ENCODE measurements around the gene HM13.
A peak's percentile ranks its signal among the peaks of the same experiment; 100 is the strongest.
"Not testable (repeated sequence)": the region's sequence is repeated elsewhere in the genome, so short reads cannot be mapped to it uniquely, and the experiment has no call there.

Gene HM13

DNA sequence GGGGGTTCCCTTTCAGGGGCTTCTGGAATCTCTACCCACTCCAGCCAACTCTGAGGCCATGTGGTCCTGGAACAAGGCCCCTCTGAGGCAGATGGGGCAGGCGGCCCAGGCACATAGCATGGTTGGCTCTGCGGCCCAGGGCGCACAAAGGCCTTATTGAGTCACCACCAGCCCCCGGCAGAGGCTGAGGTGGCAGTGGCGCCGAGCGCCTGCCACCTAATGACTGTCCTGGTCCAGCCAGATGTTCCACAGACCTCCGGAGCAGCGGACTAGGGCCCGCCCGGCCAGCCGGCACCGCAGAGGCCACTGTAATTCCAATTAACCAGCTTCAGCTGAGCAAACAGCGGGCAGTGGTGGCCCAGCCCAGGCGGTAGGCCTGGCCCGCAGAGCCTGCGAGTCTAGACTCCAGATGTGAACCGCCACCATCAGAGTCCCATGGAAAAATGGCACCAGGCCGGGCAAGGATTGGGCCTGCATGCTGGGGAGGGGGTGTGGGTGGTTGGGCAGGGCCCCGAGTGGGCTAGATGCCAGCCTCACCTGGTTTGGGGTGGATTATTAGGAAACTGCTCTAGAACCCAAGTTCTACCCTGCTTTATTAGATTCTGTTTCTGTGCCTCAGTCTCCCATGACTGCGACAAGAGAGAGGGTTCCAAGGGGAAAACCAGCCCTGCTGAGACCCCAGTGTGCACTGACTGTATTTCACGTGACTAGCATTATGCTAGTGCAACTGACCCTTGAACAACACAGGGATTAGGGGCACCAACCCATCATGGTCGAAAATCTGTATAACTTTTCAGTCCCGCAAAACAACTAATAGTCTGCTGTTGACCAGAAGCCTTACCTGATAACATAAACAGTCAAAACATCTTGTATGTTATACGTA is 56.7 kb downstream of the HM13 start:
- H3K27ac ChIP-seq = peak overlapping the region; percentile 81

DNA sequence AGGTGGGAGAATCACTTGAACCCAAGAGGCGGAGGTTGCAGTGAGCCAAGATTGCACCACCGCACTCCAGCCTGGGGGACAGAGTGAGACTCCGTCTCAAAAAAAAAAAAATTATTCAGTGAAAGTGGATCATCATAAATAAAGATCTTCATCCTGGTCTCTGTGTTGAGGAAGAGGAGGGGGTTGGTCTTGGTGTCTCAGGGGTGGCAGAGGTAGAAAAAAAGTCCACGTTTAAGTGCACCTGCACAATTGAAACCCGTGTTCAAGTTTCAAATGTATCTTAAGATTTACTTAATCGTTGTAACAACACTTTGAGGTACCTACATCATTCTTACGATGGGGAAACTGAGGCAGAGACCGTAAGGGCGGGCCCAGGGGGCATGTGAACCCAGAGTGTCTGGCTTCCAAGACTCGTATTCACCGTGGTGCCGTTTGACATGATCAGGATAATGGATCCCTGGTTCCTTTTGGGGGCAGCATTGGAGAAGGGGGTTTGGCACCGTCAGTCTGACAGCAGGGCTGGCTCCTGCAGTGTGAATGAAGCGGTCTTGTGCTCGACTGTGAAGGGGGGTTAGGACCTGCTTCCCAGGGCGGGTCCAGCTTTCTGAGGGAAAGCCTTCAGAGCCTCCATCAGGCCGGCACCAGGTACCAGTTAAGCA is 57.9 kb downstream of the HM13 start:
- H3K27ac ChIP-seq = peak overlapping the region; percentile 81
- TF ChIP-seq CTCF (conservative IDR thresholded peaks at IDR 0.05) (no peak), ZFX (IDR thresholded peaks at IDR 0.05) (no peak)

More for the DNA sequence above, 56.7 kb downstream of the HM13 start:
- TF ChIP-seq ZFX (IDR thresholded peaks at IDR 0.05) (no peak), CTCF (conservative IDR thresholded peaks at IDR 0.05) (no peak)

DNA sequence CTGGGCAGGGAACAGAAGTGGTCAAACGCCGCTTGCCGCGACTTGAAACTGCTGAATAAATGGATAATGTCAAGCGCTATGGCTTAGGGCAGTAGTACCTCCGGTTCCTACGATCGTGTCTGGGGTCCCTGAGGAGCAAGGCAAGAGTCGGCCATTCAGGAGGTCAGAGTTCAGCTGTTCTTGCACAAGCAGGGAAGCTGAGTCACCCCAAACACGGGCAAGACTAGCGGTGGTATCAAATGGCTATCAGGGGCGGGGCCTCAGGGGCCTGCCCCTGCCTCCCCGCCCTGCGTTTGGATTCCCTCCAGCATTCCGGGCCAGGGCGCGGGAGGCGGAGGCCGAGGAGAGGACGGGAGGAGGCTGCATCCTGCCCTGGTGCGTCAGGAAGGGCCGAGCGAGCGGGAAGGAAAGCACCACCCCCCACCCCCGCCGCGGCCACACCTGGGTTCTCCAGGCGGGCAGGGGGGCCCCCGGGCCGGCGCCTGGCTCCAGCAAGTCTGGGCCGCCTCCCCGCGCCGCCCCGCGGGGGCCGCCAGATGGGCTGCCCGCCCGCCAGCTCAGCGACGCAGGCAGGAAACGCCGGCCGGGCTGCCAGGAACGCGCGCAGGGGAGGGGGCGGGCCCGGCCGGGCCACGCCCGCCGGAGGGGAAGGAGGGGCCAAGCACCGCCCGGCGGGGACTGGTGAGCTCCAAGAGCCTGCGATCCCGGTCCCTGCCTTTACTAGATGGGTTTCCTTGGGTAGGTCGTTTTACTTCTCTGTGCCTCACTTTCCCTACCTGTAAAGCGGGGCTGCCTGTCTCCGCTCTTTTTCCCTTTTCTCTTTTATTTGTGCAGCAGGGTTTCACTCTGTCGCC is 58.7 kb downstream of the HM13 start:
- H3K27ac ChIP-seq = peak overlapping the region; percentile 81
- TF ChIP-seq CTCF (conservative IDR thresholded peaks at IDR 0.05) = no peak
- TF ChIP-seq ZFX (IDR thresholded peaks at IDR 0.05) = no peak

DNA sequence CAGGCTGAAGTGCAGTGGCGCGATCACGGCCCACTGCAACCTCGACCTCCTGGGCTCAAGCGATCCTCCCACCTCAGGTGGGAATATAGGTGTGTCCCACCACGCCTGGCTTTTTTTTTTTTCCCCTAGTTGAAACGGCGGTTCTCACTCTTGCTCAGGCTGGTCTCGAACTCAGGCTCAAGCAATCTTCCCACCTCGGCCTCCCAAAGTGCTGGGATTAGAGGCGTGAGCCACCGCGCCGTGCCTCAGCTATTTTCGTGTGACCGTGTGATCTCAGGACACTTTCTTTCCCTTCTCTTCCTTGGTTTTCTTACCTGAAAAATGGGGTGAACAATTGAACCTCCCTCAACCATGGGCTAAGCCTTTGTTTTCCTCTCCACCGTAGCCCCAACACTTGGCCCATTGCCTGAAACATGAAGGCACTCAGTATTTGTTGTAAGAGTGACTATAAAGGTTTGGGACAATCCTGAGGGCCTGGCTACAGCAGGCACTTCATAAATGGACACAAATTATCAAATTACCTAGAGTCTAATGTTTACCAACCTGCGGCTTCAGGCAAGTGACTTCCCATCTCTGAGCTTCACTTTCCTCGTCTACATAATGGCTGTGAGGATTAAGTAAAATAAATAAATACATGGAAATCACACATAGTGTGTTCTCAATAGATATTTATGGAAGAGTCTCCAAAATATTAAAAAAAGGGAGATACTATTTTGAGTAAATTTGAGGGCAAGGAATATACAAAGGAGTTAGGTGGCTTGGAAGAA is 59.5 kb downstream of the HM13 start:
- peak overlapping the region; percentile 81 for H3K27ac ChIP-seq
- TF ChIP-seq CTCF (conservative IDR thresholded peaks at IDR 0.05) (no peak), ZFX (IDR thresholded peaks at IDR 0.05) (no peak)

DNA sequence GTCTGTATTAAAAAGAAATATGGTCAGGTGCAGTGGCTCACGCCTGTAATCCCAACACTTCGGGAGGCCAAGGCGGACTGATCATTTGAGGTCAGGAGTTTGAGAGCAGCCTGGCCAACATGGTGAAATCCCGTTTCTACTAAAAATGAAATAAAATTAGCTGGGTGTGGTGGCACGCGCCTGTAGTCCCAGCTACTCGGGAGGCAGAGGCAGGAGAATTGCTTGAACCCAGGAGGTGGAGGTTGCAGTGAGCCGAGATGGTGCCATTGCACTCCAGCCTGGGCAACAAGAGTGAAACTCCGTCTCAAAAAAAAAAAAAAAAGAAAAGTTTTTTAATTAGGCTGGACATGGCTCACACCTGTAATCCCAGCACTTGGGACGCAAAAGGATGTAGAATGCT is 60.7 kb downstream of the HM13 start:
- H3K27ac ChIP-seq = not testable (repeated sequence)

DNA sequence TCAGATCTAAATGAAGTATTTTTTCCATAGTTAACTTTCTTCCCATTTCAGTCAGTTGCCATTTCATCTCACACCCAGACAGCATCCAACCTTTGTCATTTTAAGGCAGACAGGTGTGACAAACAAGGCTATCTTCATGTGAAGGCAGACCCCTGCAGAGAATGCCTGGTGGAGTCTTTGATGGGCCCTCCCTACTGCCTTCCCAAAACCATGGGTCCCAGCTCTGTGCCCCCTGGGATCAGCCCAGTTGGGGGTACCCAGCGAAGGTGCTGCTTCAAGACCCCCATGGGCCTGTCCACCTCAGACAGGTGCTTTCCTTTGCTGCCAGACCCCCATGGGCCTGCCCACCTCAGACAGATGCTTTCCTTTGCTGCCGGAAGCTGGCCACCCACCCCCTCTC is 62.5 kb downstream of the HM13 start:
- no peak overlapping the region for H3K27ac ChIP-seq
- no peak for TF ChIP-seq ZFX (IDR thresholded peaks at IDR 0.05)
- TF ChIP-seq CTCF (conservative IDR thresholded peaks at IDR 0.05) = no peak

- no peak overlapping the region for H3K27ac ChIP-seq
- TF ChIP-seq ZFX (IDR thresholded peaks at IDR 0.05) (no peak), CTCF (conservative IDR thresholded peaks at IDR 0.05) (no peak)
These were observed 63.0 kb downstream of the HM13 start for GRCh38 chr20:31577194-31577593.
